CD4-positive, alpha-beta T cell (primary cell): ENCODE measurements around the gene ERCC2. TPM values are rescaled to one million over a fixed set of nuclear protein-coding genes. Genes with fewer than 3 reads are reported as not detected.
A peak's percentile ranks its signal among the peaks of the same experiment; 100 is the strongest.

ENCODE experiments used
- ATAC-seq: fragments of 200-7000 bp; cut with Tn5 transposase; one replicate; pipeline ENCODE4 v1.10.0; 2022; ENCODE audit warnings: mild to moderate bottlenecking; ENCODE audit not compliant: poor library complexity
- CTCF ChIA-PET: fragments of 350-600 bp; sonication (Branson Sonifier 250); formaldehyde crosslinking; loops from one replicate; lab custom pipeline; 2021; ENCODE audit warnings: antibody characterized with exemption, inconsistent platforms; lab: Charles Lee
- POLR2A ChIA-PET: fragments of 350-600 bp; sonication (Branson Sonifier 250); formaldehyde crosslinking; loops from one replicate; lab custom pipeline; 2021; ENCODE audit warnings: antibody characterized with exemption, inconsistent platforms; lab: Charles Lee
- DNase-seq, 14 experiments: peaks; one replicate each; pipeline ENCODE4 v3.0.0-alpha.2; 2013 to 2020; ENCODE audit warnings: mixed read lengths in 2 of 14
- H3K27ac ChIP-seq, 2 donors: one replicate each; pipeline versions ENCODE4 v1.5.1 to v1.7.0; 2013; ENCODE audit warnings: low read length in 2 of 2, low read depth in 1 of 2, mild to moderate bottlenecking in 1 of 2
- H3K27me3 ChIP-seq, 2 experiments: 1 replicate in 1 of 2; 2 replicates in 1 of 2; pipeline versions ENCODE4 v1.6.1 to v1.7.0; 2013; ENCODE audit warnings: low read length in 2 of 2, control low read depth in 1 of 2, mild to moderate bottlenecking in 1 of 2, moderate library complexity in 1 of 2; ENCODE audit not compliant: insufficient read depth in 2 of 2, control insufficient read depth in 1 of 2
- H3K36me3 ChIP-seq: one replicate; pipeline ENCODE4 v1.6.1; 2013; ENCODE audit warnings: low read length, control low read depth; ENCODE audit not compliant: insufficient read depth
- H3K4me1 ChIP-seq: one replicate; pipeline ENCODE4 v1.6.1; 2013; ENCODE audit warnings: low read length, control low read depth; ENCODE audit not compliant: insufficient read depth
- H3K4me3 ChIP-seq: one replicate; pipeline ENCODE4 v1.5.1; 2013; ENCODE audit warnings: mild to moderate bottlenecking, low read length, moderate library complexity
- H3K9me3 ChIP-seq, 2 experiments: 1 replicate in 1 of 2; 2 replicates in 1 of 2; pipeline versions ENCODE4 v1.6.1 to v1.7.0; 2013; ENCODE audit warnings: low read length in 2 of 2, mild to moderate bottlenecking in 2 of 2, control low read depth in 1 of 2, moderate library complexity in 1 of 2; ENCODE audit not compliant: control insufficient read depth in 1 of 2, insufficient read depth in 1 of 2
- H3K27ac Mint-ChIP-seq: one replicate; pipeline ENCODE4 v1.8.0; 2020; ENCODE audit warnings: mixed read lengths
- H3K27me3 Mint-ChIP-seq: one replicate; pipeline ENCODE4 v1.8.0; 2021; ENCODE audit warnings: mixed read lengths
- H3K36me3 Mint-ChIP-seq: one replicate; pipeline ENCODE4 v1.8.0; 2021; ENCODE audit warnings: low read depth, mixed read lengths
- H3K4me1 Mint-ChIP-seq: one replicate; pipeline ENCODE4 v1.8.0; 2021; ENCODE audit warnings: low read depth, mixed read lengths
- H3K4me3 Mint-ChIP-seq: one replicate; pipeline ENCODE4 v1.8.0; 2020; ENCODE audit warnings: mild to moderate bottlenecking, mixed read lengths
- H3K9me3 Mint-ChIP-seq: one replicate; pipeline ENCODE4 v1.8.0; 2020; ENCODE audit warnings: mixed read lengths
- intact Hi-C, 2 experiments: fragments of 100-400 bp; cut with DNase I in 1 of 2; cut with micrococcal nuclease in 1 of 2; formaldehyde crosslinking; loops; one replicate each; pipeline versions ENCODE4 v1.15.1 to v1.9.0; 2023 to 2025; cut with DNase I, micrococcal nuclease
- total RNA-seq, 174 experiments: library from RNA in 2 of 174; stranded (reverse) in 2 of 174; gene quantifications; one replicate each; pipeline ENCODE4 v1.2.3 and lab custom pipeline; 2021 to 2026
- TF ChIP-seq, protein P1 (sequence below): fragments of 200-600 bp; IDR thresholded peaks from one replicate; pipeline ENCODE4 v1.8.0; 2022; ENCODE audit warnings: antibody characterized with exemption, mild to moderate bottlenecking

Gene ERCC2
- total RNA-seq, 2 experiments from 2014 or later = 8.7 to 9.6 TPM

DNA sequence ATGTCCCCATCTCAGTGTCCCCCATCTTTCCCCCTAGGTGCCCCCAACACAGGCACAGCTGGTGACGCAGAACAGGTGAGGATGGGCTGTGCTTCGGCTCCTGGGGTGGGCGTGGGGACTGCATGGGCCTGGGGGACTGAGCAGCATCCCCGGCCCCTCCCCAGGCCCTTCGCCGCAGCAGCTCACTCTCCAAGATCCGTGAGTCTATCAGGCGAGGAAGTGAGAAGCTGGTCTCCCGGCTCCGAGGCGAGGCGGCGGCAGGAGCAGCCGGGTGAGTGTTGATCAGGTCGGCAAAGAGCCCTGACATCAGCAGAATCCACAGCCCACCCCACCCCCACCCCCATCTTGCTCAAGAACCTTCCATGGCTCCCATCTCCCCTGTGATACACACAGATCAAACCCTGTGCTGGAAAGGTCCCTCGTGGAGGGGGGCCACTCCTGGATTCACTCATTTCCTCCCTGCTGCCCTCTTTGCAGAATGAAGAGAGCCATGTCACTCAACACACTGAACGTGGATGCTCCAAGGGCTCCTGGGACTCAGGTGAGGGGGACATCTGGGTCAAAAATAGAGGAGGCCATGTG, 19.8 kb downstream of the ERCC2 start:
- peaks cover 0 to 12% of the 10 kb centered on the region in 2 experiments for H3K9me3 ChIP-seq
- peak in 1 of 14 experiments; percentile 13 for DNase-seq
- intact Hi-C loops = no loop called here
- peaks cover 7% of the 10 kb centered on the region for H3K27me3 Mint-ChIP-seq
- peaks cover 0 to 12% of the 10 kb centered on the region in 2 experiments for H3K27me3 ChIP-seq
- no peaks in the 10 kb centered on the region for H3K4me1 ChIP-seq
- H3K4me3 ChIP-seq = no peak overlapping the region
- H3K27ac ChIP-seq = no peak overlapping the region
- ATAC-seq = no peak
- no peak overlapping the region for H3K27ac Mint-ChIP-seq
- no peaks in the 10 kb centered on the region for H3K9me3 Mint-ChIP-seq
- H3K4me3 Mint-ChIP-seq = no peak overlapping the region
- CTCF ChIA-PET = no interaction called here
- H3K36me3 ChIP-seq = peaks cover 22% of the 10 kb centered on the region
- POLR2A ChIA-PET = no interaction called here
- H3K4me1 Mint-ChIP-seq = no peaks in the 10 kb centered on the region
- peaks cover 25% of the 10 kb centered on the region for H3K36me3 Mint-ChIP-seq
- TF ChIP-seq, protein P1, sequence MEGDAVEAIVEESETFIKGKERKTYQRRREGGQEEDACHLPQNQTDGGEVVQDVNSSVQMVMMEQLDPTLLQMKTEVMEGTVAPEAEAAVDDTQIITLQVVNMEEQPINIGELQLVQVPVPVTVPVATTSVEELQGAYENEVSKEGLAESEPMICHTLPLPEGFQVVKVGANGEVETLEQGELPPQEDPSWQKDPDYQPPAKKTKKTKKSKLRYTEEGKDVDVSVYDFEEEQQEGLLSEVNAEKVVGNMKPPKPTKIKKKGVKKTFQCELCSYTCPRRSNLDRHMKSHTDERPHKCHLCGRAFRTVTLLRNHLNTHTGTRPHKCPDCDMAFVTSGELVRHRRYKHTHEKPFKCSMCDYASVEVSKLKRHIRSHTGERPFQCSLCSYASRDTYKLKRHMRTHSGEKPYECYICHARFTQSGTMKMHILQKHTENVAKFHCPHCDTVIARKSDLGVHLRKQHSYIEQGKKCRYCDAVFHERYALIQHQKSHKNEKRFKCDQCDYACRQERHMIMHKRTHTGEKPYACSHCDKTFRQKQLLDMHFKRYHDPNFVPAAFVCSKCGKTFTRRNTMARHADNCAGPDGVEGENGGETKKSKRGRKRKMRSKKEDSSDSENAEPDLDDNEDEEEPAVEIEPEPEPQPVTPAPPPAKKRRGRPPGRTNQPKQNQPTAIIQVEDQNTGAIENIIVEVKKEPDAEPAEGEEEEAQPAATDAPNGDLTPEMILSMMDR = no peak

DNA sequence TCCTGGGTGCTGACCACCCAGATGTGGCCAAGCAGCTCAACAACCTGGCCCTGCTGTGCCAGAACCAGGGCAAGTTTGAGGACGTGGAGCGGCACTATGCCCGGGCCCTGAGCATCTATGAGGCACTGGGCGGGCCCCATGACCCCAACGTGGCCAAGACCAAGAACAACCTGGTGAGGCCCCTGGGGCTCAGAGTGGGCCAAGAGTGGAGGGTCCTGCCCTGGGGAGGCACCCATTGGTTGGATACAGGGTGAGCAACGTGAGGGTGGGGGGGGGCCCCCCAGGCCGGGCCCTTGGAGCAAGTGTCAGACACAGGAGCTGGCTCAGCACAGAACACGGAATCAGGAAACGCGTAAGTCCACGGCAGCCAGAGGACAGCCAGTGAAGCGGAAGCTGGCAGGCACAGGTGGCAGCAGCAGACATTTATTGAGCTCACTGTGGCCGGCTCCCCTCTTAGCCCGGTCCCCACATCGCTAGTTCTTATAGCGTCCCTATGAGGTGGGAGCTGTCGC, 20.9 kb downstream of the ERCC2 start:
- peaks cover 20% of the 10 kb centered on the region for H3K36me3 ChIP-seq
- no peak for ATAC-seq
- CTCF ChIA-PET = no interaction called here
- H3K27ac ChIP-seq = no peak overlapping the region
- intact Hi-C loops = no loop called here
- Mint-ChIP-seq H3K9me3 (no peaks in the 10 kb centered on the region), H3K27me3 (peaks cover 14% of the 10 kb centered on the region), H3K27ac (no peak overlapping the region), H3K4me1 (no peaks in the 10 kb centered on the region), H3K4me3 (no peak overlapping the region), H3K36me3 (peaks cover 21% of the 10 kb centered on the region)
- H3K9me3 ChIP-seq = peaks cover 0 to 8% of the 10 kb centered on the region in 2 experiments
- H3K4me1 ChIP-seq = no peaks in the 10 kb centered on the region
- H3K4me3 ChIP-seq = no peak overlapping the region
- TF ChIP-seq, protein P1 = no peak
- DNase-seq = peak in 1 of 14 experiments; percentile 12
- POLR2A ChIA-PET = no interaction called here
- peaks cover 8 to 20% of the 10 kb centered on the region in 2 experiments for H3K27me3 ChIP-seq

DNA sequence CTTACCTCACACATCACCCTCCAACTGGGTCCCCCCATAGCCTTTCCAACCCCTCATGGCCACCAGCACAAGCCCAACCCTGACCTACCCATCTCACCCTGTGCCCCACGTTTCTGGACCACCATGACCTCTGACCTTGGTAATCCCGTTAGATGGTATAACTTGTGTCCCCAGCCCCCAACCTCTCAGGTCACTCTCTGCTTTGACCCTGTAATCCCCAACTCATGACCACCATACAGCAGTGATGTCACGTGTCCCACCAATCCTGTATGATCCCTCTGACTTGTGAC, 21.3 kb downstream of the ERCC2 start:
- H3K4me1 ChIP-seq = no peaks in the 10 kb centered on the region
- intact Hi-C loops = no loop called here
- ATAC-seq = no peak
- Mint-ChIP-seq H3K4me3 (no peak overlapping the region), H3K9me3 (no peaks in the 10 kb centered on the region), H3K4me1 (no peaks in the 10 kb centered on the region), H3K36me3 (peaks cover 20% of the 10 kb centered on the region), H3K27ac (no peak overlapping the region), H3K27me3 (peaks cover 18% of the 10 kb centered on the region)
- no peak for DNase-seq
- H3K9me3 ChIP-seq = peaks cover 0 to 8% of the 10 kb centered on the region in 2 experiments
- no peak overlapping the region for H3K27ac ChIP-seq
- H3K4me3 ChIP-seq = no peak overlapping the region
- TF ChIP-seq, protein P1 = no peak
- peaks cover 11 to 23% of the 10 kb centered on the region in 2 experiments for H3K27me3 ChIP-seq
- H3K36me3 ChIP-seq = peaks cover 16% of the 10 kb centered on the region
- POLR2A ChIA-PET = no interaction called here
- CTCF ChIA-PET = no interaction called here
